GM12878 (cell line): ENCODE data around the gene CHD5. TPM values are rescaled to one million over a fixed set of nuclear protein-coding genes. Genes with fewer than 3 reads are reported as not detected.

Experiments
- ATAC-seq: fragments of 200-7000 bp; cut with Tn5 transposase; 3 replicates; pipeline ENCODE4 v1.9.1; 2020; ENCODE audit warnings: mild to moderate bottlenecking, moderate library complexity
- BruUV-seq: library from RNA; stranded (reverse); fragments of 400-500 nt; replicated peaks from 2 replicates; lab custom pipeline; 2021; lab: Mats Ljungman, UMichigan
- CTCF ChIA-PET: fragments of 300-600 bp; sonication (Branson Sonifier 250); formaldehyde crosslinking; extraction: SDS; loops from one replicate; lab custom pipeline; 2021; ENCODE audit warnings: inconsistent platforms; lab: Yijun Ruan, JAX
- POLR2A ChIA-PET: fragments of 350-600 bp; formaldehyde crosslinking; extraction: SDS; loops from one replicate; lab custom pipeline; 2021; ENCODE audit warnings: inconsistent platforms; lab: Charles Lee
- RAD21 ChIA-PET: fragments of 300-600 bp; sonication (Branson Sonifier 250); formaldehyde crosslinking; loops from one replicate; lab custom pipeline; 2023; ENCODE audit warnings: antibody characterized with exemption; ENCODE audit not compliant: unreplicated experiment; lab: Charles Lee
- SMC1A ChIA-PET: fragments of 300-600 bp; sonication (Branson Sonifier 250); formaldehyde crosslinking; loops from one replicate; lab custom pipeline; 2023; ENCODE audit not compliant: unreplicated experiment, uncharacterized antibody; lab: Charles Lee
- DNase-seq: peaks from one replicate; pipeline ENCODE4 v3.0.0-alpha.2; 2011; ENCODE audit warnings: low read depth, low spot score
- FAIRE-seq: peaks from 3 replicates; lab custom pipeline; 2011; peaks lifted over from hg19 to GRCh38; lab: Jason Lieb, UNC
- H2AFZ ChIP-seq: 2 replicates; pipeline ENCODE4 v1.6.0; 2011; ENCODE audit warnings: low read depth, low read length, control low read depth; ENCODE audit not compliant: control insufficient read depth
- H3K27ac ChIP-seq: 2 replicates; pipeline ENCODE4 v1.5.1; 2011; ENCODE audit warnings: control low read depth; ENCODE audit not compliant: control insufficient read depth, insufficient read depth
- H3K27me3 ChIP-seq, 2 experiments: replicated peaks in 1 of 2; 2 replicates each; pipeline versions ENCODE4 v1.6.0 to v1.6.1; 2011; ENCODE audit warnings: low read length in 1 of 2; ENCODE audit not compliant: control insufficient read depth in 2 of 2, insufficient read depth in 2 of 2
- H3K36me3 ChIP-seq, 2 experiments: 2 replicates each; pipeline ENCODE4 v1.5.1; 2011; ENCODE audit warnings: low read length in 1 of 2; ENCODE audit not compliant: control insufficient read depth in 2 of 2, insufficient read depth in 2 of 2
- H3K4me1 ChIP-seq: 2 replicates; pipeline ENCODE4 v1.6.1; 2011; ENCODE audit warnings: mild to moderate bottlenecking, low read length, moderate library complexity, mixed read lengths; ENCODE audit not compliant: control insufficient read depth, insufficient read depth
- H3K4me2 ChIP-seq: 2 replicates; pipeline ENCODE4 v1.6.0; 2011; ENCODE audit warnings: control low read depth; ENCODE audit not compliant: control insufficient read depth, insufficient read depth
- H3K4me3 ChIP-seq: fragments of 200-600 bp; sonication (generic); 2 replicates; pipeline ENCODE4 v1.5.1; 2016
- H3K79me2 ChIP-seq: 2 replicates; pipeline ENCODE4 v1.6.0; 2011; ENCODE audit warnings: low read length; ENCODE audit not compliant: control insufficient read depth, insufficient read depth
- H3K9ac ChIP-seq: 2 replicates; pipeline ENCODE4 v1.8.0; 2011; ENCODE audit warnings: low read length, control low read depth, mixed read lengths; ENCODE audit not compliant: control insufficient read depth, insufficient read depth
- H3K9me3 ChIP-seq: replicated peaks from 3 replicates; pipeline ENCODE4 v1.5.1; 2011; ENCODE audit warnings: mild to moderate bottlenecking, low read length; ENCODE audit not compliant: control insufficient read depth, insufficient read depth
- H4K20me1 ChIP-seq: 2 replicates; pipeline ENCODE4 v1.6.0; 2011; ENCODE audit not compliant: control insufficient read depth, insufficient read depth
- BHLHE40 ChIP-seq, 2 experiments: fragments of 450-650 bp in 1 of 2; IDR thresholded peaks; 2 replicates each; pipeline ENCODE4 v1.6.1; 2011 to 2017; ENCODE audit warnings: low read depth in 2 of 2, borderline replicate concordance in 1 of 2, improper control_type of control experiment in 1 of 2, low read length in 1 of 2, mild to moderate bottlenecking in 1 of 2
- IKZF1 ChIP-seq: fragments of 450-650 bp; conservative IDR thresholded peaks from 2 replicates; pipeline ENCODE4 v1.6.1; 2017; ENCODE audit warnings: antibody characterized with exemption, mild to moderate bottlenecking
- JUND ChIP-seq: IDR thresholded peaks from 2 replicates; pipeline ENCODE4 v1.6.1; 2012; ENCODE audit warnings: low read depth, mild to moderate bottlenecking, low read length, improper control_type of control experiment, moderate library complexity
- MEF2A ChIP-seq: IDR thresholded peaks from 2 replicates; pipeline ENCODE4 v1.6.1; 2011; ENCODE audit warnings: low read depth, mild to moderate bottlenecking, low read length, moderate library complexity; ENCODE audit not compliant: insufficient read depth
- NFYA ChIP-seq: IDR thresholded peaks from 2 replicates; pipeline ENCODE4 v1.6.1; 2011; ENCODE audit warnings: low read depth, mild to moderate bottlenecking, low read length, improper control_type of control experiment, borderline replicate concordance
- NFYB ChIP-seq: IDR thresholded peaks from 2 replicates; pipeline ENCODE4 v1.6.1; 2011; ENCODE audit warnings: low read depth, mild to moderate bottlenecking, low read length, improper control_type of control experiment, moderate library complexity; ENCODE audit not compliant: insufficient read depth
- SREBF2 ChIP-seq: IDR thresholded peaks from 2 replicates; pipeline ENCODE4 v1.6.1; 2012; ENCODE audit warnings: mild to moderate bottlenecking, low read length
- SRF ChIP-seq, 2 experiments: IDR thresholded peaks; 2 replicates each; pipeline ENCODE4 v1.6.1; 2011; ENCODE audit warnings: low read depth in 2 of 2, low read length in 2 of 2, mild to moderate bottlenecking in 1 of 2, moderate library complexity in 1 of 2
- TCF3 ChIP-seq: IDR thresholded peaks from 2 replicates; pipeline ENCODE4 v1.6.1; 2012; ENCODE audit warnings: low read depth, mild to moderate bottlenecking, low read length, borderline replicate concordance; ENCODE audit not compliant: insufficient read depth
- ZNF207 ChIP-seq: fragments of 450-650 bp; IDR thresholded peaks from 2 replicates; pipeline ENCODE4 v1.6.1; 2014; ENCODE audit warnings: antibody characterized with exemption, mild to moderate bottlenecking, borderline replicate concordance
- WGBS: methylation state at CpG from one replicate; pipeline ENCODE4 v1.1.6; 2016; ENCODE audit warnings: low lambda C conversion rate; ENCODE audit not compliant: insufficient replicate concordance, insufficient coverage; ENCODE audit errors: missing lambda C conversion rate; 5-methylcytosine and 5-hydroxymethylcytosine counted together
- in situ Hi-C: fragments of 300-500 bp; cut with MboI; formaldehyde crosslinking; loops from 9 replicates; pipeline ENCODE4 v1.14.3; 2018; ENCODE audit warnings: mixed read lengths
- intact Hi-C: fragments of 100-400 bp; cut with micrococcal nuclease; formaldehyde crosslinking; loops from one replicate; pipeline ENCODE4 v1.14.2; 2022; ENCODE audit not compliant: unreplicated experiment
- polyA plus RNA-seq, 11 experiments: library from polyadenylated mRNA; depleted of rRNA in 4 of 11; unstranded in 6 of 11; stranded (reverse) in 5 of 11; fragments of >200 nt; fragmentation: Nextera tagmentation in 4 of 11; fragmentation: Illumina TruSeq in 1 of 11; extraction: Ambion mirVana in 4 of 11; extraction: Trizol in 1 of 11; gene quantifications; 1 replicate in 1 of 11; 2 replicates in 10 of 11; pipeline versions ENCODE4 v1.2.1 to v1.2.3, GENCODE V29; 2011 to 2016; ENCODE audit warnings: inconsistent platforms in 2 of 11, missing spikeins in 2 of 11, low read depth in 1 of 11
- total RNA-seq, 4 experiments: library from RNA; depleted of rRNA in 3 of 4; stranded (reverse); fragments of >200 nt in 3 of 4; fragmentation: Illumina TruSeq in 1 of 4; extraction: Trizol in 1 of 4; gene quantifications; 2 replicates each; pipeline versions ENCODE4 v1.2.1 to v1.2.3, GENCODE V29; 2013 to 2021
- TF ChIP-seq, protein P1 (sequence below): IDR thresholded peaks from 2 replicates; pipeline ENCODE4 v1.6.1; 2011; ENCODE audit warnings: low read depth, low read length, improper control_type of control experiment, borderline replicate concordance
- TF ChIP-seq, protein P2 (sequence below): fragments of 450-650 bp; IDR thresholded peaks from 2 replicates; pipeline ENCODE4 v1.6.1; 2017; ENCODE audit warnings: mild to moderate bottlenecking, moderate library complexity

Gene CHD5
- total and polyA plus RNA-seq, 10 of the 15 experiments (the other 5 are each of a cell fraction or from before 2014, with no cell fraction given) = 0.03 to 0.49 (median 0.13) TPM; not detected in 3

DNA sequence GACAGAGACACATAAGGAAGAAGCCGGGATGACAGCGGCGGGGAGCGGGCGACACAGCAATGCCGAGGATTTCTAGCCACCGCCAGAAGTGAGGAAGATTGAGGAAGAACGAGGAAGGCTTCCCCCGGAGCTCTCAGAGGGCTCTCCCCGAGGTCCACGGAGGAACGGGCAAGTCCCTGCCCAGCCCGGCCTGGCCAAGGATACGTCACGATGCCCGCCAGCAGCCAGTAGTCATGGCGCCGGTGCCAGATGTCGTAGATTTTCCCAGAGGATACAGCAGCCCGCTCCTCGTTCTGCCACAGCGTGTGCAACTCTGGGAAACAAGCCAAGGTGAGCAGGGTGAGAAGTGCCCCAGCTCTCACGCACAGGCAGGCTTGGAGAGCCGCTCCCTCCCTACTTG lies 68.5 kb downstream of the CHD5 start:
- no peaks in the 10 kb centered on the region for H3K9me3 ChIP-seq
- H3K27ac ChIP-seq = no peak overlapping the region
- WGBS = 78% methylated on average over 24 of the region's 24 CpGs
- no peak overlapping the region for H3K9ac ChIP-seq
- ChIA-PET CTCF (interaction anchor here (1.1 kb wide), 1 partner anchor 9 kb away, joined by 3 read pairs; no protein-coding TSS in a partner anchor), POLR2A (interaction anchor here (0.5 kb wide), 1 partner anchor 148 kb away, joined by 3 read pairs; no protein-coding TSS in a partner anchor), SMC1A (interaction anchor here (1.2 kb wide), 1 partner anchor 74 kb away, joined by 3 read pairs; no protein-coding TSS in a partner anchor)
- DNase-seq = no peak
- in situ Hi-C loops = no loop called here
- H3K4me1 ChIP-seq = no peaks in the 10 kb centered on the region
- H2AFZ ChIP-seq = no peak overlapping the region
- no peak for TF ChIP-seq IKZF1
- TF ChIP-seq MEF2A = no peak
- TF ChIP-seq SREBF2 = no peak
- no peak for TF ChIP-seq BHLHE40 (IDR thresholded peaks at IDR 0.05; ENCODE audit: borderline replicate concordance in 1 of 2, low read depth in 2 of 2, low read length in 1 of 2)
- TF ChIP-seq, all 136 proteins: peak for 0
- no peaks in the 10 kb centered on the region for H3K27me3 ChIP-seq
- no TSS peak for BruUV-seq
- H3K4me2 ChIP-seq = no peak overlapping the region
- RAD21 ChIA-PET = interaction anchor here (0.6 kb wide), 1 partner anchor 82 kb away, joined by 3 read pairs; no protein-coding TSS in a partner anchor
- H3K79me2 ChIP-seq = no peaks in the 10 kb centered on the region
- H3K4me3 ChIP-seq = no peak overlapping the region
- no peaks in the 10 kb centered on the region for H4K20me1 ChIP-seq
- ATAC-seq (no peak), FAIRE-seq (no peak)
- no peaks in the 10 kb centered on the region for H3K36me3 ChIP-seq
- intact Hi-C loops = no loop called here

DNA sequence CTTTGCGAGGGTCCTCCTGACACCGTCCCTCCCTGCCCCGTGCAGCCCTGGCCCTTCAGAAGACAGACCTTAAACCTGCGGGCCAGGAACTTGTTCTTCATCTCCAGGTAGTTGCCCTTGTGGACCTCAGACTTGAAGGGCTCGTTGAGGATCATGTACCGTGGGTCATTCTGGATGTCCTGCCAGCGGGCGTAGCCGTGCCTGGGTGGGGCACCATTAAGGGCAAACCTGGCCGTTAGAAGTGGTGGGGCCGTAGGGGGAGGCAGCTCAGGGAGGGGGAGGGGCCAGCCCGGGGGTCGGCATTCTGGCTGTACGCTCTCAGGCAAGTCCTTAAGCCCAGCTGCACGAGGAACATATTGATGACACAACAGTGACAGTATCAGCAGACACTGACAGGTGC lies 69.8 kb downstream of the CHD5 start:
- Histone ChIP-seq H3K4me1 (no peaks in the 10 kb centered on the region), H4K20me1 (no peaks in the 10 kb centered on the region), H3K4me3 (no peak overlapping the region), H3K36me3 (no peaks in the 10 kb centered on the region), H3K27ac (no peak overlapping the region), H3K9ac (no peak overlapping the region), H3K4me2 (no peak overlapping the region), H3K9me3 (no peaks in the 10 kb centered on the region), H3K27me3 (no peaks in the 10 kb centered on the region), H3K79me2 (no peaks in the 10 kb centered on the region), H2AFZ (no peak overlapping the region)
- intact Hi-C loops = no loop called here
- in situ Hi-C loops = no loop called here
- ChIA-PET SMC1A (interaction anchor here (1.2 kb wide), 1 partner anchor 75 kb away, joined by 3 read pairs; no protein-coding TSS in a partner anchor), CTCF (no interaction called here), POLR2A (no interaction called here), RAD21 (no interaction called here)
- 61% methylated on average over 10 of the region's 15 CpGs for WGBS
- FAIRE-seq (no peak), ATAC-seq (no peak), DNase-seq (no peak)
- no TSS peak for BruUV-seq
- no peak for TF ChIP-seq NFYA
- no peak for TF ChIP-seq JUND
- TF ChIP-seq ZNF207 = no peak
- TF ChIP-seq SRF (IDR thresholded peaks at IDR 0.05; ENCODE audit: low read depth in 2 of 2, low read length in 2 of 2) = no peak
- no peak for TF ChIP-seq NFYB
- TF ChIP-seq, protein P1, sequence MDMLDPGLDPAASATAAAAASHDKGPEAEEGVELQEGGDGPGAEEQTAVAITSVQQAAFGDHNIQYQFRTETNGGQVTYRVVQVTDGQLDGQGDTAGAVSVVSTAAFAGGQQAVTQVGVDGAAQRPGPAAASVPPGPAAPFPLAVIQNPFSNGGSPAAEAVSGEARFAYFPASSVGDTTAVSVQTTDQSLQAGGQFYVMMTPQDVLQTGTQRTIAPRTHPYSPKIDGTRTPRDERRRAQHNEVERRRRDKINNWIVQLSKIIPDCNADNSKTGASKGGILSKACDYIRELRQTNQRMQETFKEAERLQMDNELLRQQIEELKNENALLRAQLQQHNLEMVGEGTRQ = no peak
- TF ChIP-seq TCF3 = no peak
- TF ChIP-seq, protein P2, sequence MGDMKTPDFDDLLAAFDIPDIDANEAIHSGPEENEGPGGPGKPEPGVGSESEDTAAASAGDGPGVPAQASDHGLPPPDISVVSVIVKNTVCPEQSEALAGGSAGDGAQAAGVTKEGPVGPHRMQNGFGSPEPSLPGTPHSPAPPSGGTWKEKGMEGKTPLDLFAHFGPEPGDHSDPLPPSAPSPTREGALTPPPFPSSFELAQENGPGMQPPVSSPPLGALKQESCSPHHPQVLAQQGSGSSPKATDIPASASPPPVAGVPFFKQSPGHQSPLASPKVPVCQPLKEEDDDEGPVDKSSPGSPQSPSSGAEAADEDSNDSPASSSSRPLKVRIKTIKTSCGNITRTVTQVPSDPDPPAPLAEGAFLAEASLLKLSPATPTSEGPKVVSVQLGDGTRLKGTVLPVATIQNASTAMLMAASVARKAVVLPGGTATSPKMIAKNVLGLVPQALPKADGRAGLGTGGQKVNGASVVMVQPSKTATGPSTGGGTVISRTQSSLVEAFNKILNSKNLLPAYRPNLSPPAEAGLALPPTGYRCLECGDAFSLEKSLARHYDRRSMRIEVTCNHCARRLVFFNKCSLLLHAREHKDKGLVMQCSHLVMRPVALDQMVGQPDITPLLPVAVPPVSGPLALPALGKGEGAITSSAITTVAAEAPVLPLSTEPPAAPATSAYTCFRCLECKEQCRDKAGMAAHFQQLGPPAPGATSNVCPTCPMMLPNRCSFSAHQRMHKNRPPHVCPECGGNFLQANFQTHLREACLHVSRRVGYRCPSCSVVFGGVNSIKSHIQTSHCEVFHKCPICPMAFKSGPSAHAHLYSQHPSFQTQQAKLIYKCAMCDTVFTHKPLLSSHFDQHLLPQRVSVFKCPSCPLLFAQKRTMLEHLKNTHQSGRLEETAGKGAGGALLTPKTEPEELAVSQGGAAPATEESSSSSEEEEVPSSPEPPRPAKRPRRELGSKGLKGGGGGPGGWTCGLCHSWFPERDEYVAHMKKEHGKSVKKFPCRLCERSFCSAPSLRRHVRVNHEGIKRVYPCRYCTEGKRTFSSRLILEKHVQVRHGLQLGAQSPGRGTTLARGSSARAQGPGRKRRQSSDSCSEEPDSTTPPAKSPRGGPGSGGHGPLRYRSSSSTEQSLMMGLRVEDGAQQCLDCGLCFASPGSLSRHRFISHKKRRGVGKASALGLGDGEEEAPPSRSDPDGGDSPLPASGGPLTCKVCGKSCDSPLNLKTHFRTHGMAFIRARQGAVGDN = no peak
